GM21447 (cell line): Measurements from ENCODE around the gene ASTN2.

Experiments used
- ATAC-seq: cut with Tn5 transposase; IDR thresholded peaks from one replicate; pipeline ENCODE4 v1.9.1; 2021; ENCODE audit not compliant: unreplicated experiment

The ASTN2 gene

DNA sequence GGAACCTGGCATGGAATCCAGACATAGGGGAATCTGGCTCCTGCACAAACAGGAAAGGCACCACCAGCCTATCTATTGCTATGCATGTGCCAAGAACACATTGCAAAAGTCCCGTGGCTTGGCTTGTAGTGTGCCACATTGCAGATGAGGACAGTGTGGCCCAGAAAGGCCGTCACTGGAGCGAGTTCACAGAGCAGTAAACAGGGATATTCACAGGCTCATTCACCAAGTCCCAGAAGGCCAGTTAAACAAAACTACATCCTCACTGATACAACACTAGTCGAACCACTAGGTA is 767.4 kb downstream of the ASTN2 start:
- ATAC-seq: no peak

- no peak for ATAC-seq
Observed at GRCh38 chr9:116646661-116647514, 768.0 kb downstream of the ASTN2 start.

DNA sequence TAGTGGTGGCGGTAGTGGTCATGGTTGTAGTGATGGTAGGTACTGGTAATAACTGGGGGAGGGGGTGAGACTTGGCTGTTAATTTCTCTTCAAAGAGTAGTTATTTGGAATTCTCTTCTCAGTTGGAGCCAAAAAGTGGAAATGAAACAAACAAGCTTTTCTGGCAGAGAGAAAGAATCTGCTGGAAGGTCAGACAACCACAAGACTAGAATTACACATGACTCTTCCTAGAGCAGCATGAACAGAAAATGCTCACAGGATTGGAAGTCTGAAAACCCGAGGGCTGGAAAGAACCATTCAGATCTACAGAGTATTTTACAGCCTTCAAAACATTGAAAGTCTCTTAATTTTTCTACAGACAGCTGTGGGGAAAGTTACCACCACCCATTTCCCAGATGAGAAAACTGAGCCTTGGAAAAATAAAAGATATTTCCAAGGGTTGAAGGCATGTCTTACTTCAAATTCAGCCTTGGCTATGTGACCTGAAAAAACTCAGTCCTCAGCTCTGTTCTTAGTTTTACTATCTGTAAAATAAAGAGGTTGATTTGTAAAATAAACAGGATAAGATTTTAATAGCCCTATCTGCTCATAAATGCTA is 770.7 kb downstream of the ASTN2 start:
- ATAC-seq: no peak

DNA sequence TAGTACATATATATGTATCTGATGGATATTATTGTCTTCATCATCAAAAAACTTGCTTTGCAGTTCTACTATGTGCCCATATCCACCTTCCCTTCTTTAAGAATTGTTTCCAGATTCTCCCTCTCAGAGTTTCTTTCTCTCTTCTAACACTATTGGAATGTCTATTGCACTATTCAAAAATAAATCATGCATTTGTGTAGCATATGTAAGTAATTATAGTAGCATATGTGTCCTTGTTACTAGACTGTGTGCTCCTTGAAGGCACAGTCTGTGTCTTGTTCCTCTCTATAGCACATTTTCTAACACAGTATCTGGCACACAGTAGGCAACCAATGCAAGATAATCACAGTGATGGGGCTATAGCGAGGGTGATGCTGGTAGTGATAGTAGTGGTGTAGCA is 771.2 kb downstream of the ASTN2 start:
- no peak for ATAC-seq

GRCh38 chr9:116641292-116642059 is 773.4 kb downstream of the ASTN2 start:
- no peak for ATAC-seq

DNA sequence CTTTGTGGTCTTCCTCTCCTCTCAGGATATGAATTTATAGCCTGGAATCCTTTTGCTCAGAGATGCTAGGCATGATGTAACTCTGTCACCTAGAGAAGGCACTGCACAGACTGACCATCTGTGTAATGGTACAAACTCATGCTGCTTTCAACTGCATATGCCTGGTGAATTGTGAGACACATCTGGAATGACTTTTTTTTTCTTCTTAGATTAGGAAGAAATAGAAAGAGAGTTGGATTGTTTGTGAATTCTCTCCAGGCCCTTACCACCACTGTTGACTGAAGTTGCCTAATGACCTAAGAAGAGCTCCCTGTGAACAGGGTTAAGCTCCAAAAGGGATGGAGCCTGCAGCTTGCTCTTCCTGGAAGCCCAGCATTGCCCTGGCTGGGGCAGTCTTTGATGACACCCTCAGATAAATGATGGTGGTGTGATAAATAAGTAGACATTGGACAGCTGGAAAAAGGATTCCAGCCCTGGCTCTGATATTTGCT is 775.6 kb downstream of the ASTN2 start:
- no peak for ATAC-seq

DNA sequence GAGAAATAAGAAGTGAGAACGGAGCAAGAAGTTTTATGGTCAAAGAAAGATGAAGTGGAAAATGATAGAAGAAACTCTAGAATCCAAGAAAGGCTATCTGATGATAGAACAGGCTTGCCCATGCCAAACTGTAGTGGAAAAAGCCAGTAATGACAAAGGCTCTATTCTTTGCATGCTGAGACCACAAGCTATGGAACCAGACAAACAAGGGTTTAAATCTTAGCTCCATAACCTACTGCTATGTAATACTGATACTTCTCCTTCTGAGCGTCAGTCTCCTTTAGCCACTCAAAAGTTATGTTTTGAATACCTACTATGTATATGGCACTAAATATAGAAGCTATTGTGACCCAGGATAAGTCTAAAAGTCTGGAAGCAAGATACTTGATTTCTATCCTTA is 778.9 kb downstream of the ASTN2 start:
- no peak for ATAC-seq

DNA sequence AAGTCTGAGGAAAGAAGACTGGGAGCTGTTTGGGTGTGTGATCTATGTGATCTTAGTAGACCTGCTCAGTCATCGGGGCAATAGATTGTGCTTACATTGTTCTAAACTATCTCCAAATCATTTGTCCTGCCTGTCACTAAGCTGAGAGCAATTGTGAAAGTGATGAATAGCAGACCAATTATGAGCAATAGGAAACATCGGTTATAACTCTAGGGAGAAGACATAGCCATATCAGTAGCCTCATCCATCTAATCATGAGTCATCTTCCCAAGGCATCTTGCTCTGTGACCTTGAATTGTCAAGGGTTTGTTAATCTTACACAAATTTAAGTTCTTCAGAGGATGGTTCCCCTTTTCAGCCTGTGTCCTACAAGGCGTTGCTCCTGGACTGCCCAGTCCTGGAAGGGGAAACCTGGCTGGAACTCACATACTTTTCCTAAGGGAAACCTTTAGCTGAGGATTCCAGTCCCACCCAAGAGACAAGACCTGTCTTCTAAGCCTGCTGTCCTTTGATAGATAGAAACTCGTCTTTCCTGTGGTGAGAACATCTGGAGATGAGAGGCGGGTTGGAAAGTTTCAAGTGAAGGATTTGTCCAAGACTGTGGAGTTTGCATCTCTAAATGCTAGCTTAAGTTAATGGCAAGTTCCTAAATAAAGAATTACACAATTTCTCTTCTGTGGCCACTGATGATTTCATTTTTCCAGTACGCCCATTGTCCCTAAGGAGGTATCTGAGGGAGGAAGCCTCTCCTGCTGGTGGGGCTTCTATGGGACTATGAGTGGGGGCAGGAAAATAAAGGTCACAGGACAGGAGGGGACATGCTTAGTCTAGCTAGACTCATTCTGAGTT is 781.6 kb downstream of the ASTN2 start:
- ATAC-seq: no peak

DNA sequence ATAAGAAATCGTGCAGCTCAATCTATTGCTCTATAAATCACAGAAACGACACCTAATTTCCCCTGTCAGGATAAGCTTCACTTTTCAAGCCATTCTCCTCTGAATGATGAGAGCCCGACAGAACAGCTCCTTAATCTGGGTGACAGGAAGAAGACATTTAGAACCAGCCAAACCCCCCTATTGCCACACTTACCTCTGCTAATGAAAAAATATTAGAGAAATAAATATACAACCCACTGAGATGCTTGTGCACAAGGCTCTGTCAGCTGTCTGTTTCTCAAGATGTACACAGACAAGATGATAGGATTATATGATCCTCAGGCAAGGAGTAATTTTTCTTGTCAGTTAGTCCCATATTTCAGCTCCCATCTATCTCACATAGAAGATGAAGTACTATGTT is 785.2 kb downstream of the ASTN2 start:
- no peak for ATAC-seq

DNA sequence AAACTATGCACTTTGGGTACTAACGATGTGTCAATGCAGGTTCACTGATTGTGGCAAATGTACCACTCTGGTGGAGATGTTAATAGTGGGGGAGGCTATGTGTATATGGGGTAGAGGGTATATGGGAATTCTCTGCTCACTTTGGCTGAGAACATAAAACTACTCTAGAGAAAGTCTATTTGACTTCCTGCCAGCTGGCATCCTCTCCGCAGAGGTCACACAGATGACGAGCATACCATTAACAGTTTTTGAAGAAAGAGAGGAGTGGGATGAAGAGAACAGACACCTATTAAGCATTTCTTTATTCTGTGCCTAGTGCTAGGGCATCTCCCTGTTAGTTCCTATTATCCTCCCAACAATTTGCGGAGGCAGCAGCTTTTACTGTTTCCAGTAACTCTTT is 786.1 kb downstream of the ASTN2 start:
- ATAC-seq: no peak

GRCh38 chr9:116627433-116627832 is 787.4 kb downstream of the ASTN2 start:
- no peak for ATAC-seq

- ATAC-seq: no peak
Observed at GRCh38 chr9:116626762-116627161, 788.1 kb downstream of the ASTN2 start.

- no peak for ATAC-seq
Observed at GRCh38 chr9:116623715-116624114, 791.1 kb downstream of the ASTN2 start.

- no peak for ATAC-seq
Observed at GRCh38 chr9:116617389-116617788, 797.5 kb downstream of the ASTN2 start.

DNA sequence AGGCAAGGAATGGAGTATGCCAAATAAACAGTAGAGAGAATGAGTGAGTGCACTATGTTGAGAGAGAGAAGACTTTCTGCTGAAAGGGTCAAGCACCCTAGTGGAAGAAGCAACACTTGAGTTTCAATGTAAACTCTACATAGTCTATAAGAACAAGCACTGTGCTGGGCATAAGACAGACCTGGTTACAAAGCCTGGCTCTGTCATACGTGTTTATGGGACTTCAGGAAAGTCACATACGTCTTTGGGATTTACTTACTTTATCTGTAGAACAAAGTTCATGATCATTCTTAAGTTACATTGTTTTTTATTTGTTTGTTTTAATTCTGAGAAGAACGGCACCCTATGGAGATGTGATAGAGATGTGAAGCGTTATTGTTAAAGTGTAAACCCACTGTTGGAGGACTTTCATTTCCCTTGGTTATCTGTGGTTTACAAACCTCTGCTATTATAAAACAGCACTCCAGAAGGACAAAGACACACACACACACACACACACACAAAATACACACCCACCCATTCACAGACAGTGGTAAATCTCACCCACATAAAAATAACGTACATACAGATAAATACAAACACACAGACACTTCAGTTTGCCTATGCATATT is 798.4 kb downstream of the ASTN2 start:
- ATAC-seq: no peak

GRCh38 chr9:116608064-116608463 is 806.8 kb downstream of the ASTN2 start:
- ATAC-seq: no peak

DNA sequence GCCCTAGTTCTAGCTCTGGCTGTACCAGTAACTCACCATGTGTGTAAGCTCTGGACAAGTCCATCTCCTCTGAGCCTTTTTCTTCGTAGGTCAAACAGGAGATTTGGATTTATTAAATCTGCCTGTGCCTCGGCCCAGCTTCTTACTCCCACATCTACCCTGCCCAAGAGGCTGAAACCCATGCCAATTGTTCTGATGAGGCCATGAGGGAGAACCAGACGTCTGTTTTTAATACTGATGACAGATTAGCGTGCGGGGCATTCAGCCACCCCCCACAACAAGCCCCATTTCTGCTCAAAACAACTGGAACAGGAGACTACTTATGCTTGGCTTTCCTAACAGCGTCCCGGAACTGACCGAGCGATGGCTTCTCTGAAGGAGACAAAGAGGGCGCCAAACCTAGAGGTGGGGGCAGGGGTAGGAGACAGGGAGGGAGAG is 808.9 kb downstream of the ASTN2 start:
- ATAC-seq: no peak

DNA sequence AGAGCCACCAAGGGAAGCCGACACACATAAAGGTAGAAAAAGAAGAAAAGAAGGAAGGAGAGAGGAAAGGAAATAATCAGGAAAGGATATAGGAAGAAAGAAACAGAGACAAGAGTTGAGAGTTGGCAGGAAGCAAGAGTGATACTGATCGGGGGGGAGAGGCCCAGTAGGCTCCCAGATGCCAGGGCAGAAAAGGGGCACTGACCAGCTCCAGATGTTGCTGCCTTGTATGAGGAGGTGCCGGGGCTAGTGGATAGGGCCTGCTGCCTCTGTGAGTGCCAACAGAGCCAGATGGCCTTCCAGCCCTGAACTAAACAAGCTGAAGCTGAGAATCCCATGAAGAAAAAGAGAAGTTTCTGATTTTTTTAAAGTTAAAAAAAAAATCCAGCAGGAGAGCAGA is 809.8 kb downstream of the ASTN2 start:
- no peak for ATAC-seq

DNA sequence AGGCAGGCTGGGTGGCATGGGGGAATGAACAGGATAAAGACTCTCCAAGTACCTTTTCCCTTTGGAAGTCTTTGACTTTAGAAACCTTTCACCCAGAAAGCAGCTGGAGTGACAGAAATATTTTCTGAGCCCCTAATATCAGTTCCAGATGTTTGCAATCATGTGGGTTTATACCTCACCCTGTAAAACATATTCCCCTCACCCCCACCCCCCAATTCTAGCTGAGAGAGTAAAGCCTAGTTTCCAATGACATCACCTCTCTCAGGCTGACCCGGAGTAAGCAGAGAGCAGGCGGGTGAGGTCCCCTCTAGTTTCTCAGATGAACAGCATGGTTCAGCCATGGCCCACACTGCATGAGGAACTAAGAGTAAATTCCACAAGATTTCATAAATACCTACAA is 810.6 kb downstream of the ASTN2 start:
- no peak for ATAC-seq

- ATAC-seq: no peak
Observed at GRCh38 chr9:116599342-116599884, 815.4 kb downstream of the ASTN2 start.
